K562 (cell line): ENCODE data around the gene LPIN1. TPM values are rescaled to one million over a fixed set of nuclear protein-coding genes. Genes with fewer than 3 reads are reported as not detected.

Experiments
- BRD4 ChIP-seq: fragments of 200-600 bp; sonication (generic); IDR thresholded peaks from 2 replicates; pipeline ENCODE4 v1.6.1; 2017; ENCODE audit warnings: inconsistent platforms
- CHD1 ChIP-seq: fragments of 200-600 bp; sonication (generic); IDR thresholded peaks from one replicate; pipeline ENCODE4 v1.6.1; 2012; ENCODE audit warnings: mild to moderate bottlenecking, moderate library complexity, low read length, inconsistent platforms
- CREM ChIP-seq: IDR thresholded peaks from 2 replicates; pipeline ENCODE4 v1.6.1; 2014; ENCODE audit warnings: antibody characterized with exemption, low read depth
- DNMT1 ChIP-seq: fragments of 450-650 bp; IDR thresholded peaks from 2 replicates; pipeline ENCODE4 v1.6.1; 2016; ENCODE audit warnings: antibody characterized with exemption, mild to moderate bottlenecking
- ERF ChIP-seq: fragments of 450-650 bp; formaldehyde crosslinking; IDR thresholded peaks from 2 replicates; pipeline ENCODE4 v1.4.0; 2020; ENCODE audit warnings: mild to moderate bottlenecking, mixed read lengths
- FOXM1 ChIP-seq, 2 experiments: fragments of 450-650 bp in 1 of 2; sonication (generic) in 1 of 2; formaldehyde crosslinking in 1 of 2; IDR thresholded peaks; 2 replicates each; pipeline versions ENCODE4 v1.6.1 to v1.9.0; 2017 to 2022; ENCODE audit warnings: low read depth in 2 of 2, mild to moderate bottlenecking in 2 of 2, missing genetic modification reagents in 1 of 2, moderate library complexity in 1 of 2
- JUN ChIP-seq, 2 experiments: sonication (generic) in 1 of 2; formaldehyde crosslinking in 1 of 2; IDR thresholded peaks; 2 replicates each; pipeline versions ENCODE4 v1.6.1 to v1.8.0; 2012 to 2022; ENCODE audit warnings: borderline replicate concordance in 2 of 2, mild to moderate bottlenecking in 2 of 2, improper control_type of control experiment in 1 of 2, low read depth in 1 of 2, low read length in 1 of 2, missing genetic modification reagents in 1 of 2
- MXI1 ChIP-seq: IDR thresholded peaks from 2 replicates; pipeline ENCODE4 v1.6.1; 2011; ENCODE audit warnings: low read depth, mild to moderate bottlenecking, improper control_type of control experiment, low read length
- NFE2 ChIP-seq: IDR thresholded peaks from 2 replicates; pipeline ENCODE4 v1.6.1; 2014; ENCODE audit warnings: antibody characterized with exemption, low read depth
- NR2C1 ChIP-seq, 2 experiments: fragments of 450-650 bp; IDR thresholded peaks; 2 replicates each; pipeline ENCODE4 v1.6.1; 2017; ENCODE audit warnings: mild to moderate bottlenecking in 2 of 2, antibody characterized with exemption in 1 of 2, inconsistent platforms in 1 of 2, missing compliant biosample characterization in 1 of 2, missing genetic modification characterization in 1 of 2
- PHF21A ChIP-seq: fragments of 450-650 bp; IDR thresholded peaks from 2 replicates; pipeline ENCODE4 v1.6.1; 2017; ENCODE audit warnings: low read depth, borderline replicate concordance
- SLC30A9 ChIP-seq: fragments of 250-450 bp; sonication (Bioruptor Pico); IDR thresholded peaks from 2 replicates; pipeline ENCODE4 v1.8.0; 2022; ENCODE audit warnings: mild to moderate bottlenecking, moderate library complexity
- TEAD1 ChIP-seq, 2 experiments: fragments of 450-650 bp in 1 of 2; sonication (generic) in 1 of 2; formaldehyde crosslinking; IDR thresholded peaks; 2 replicates each; pipeline versions ENCODE4 v1.4.0 to v1.8.0; 2020 to 2022; ENCODE audit warnings: mild to moderate bottlenecking in 2 of 2, missing genetic modification reagents in 1 of 2
- XRCC3 ChIP-seq: fragments of 450-650 bp; IDR thresholded peaks from 2 replicates; pipeline ENCODE4 v1.6.1; 2017; ENCODE audit warnings: mild to moderate bottlenecking, moderate library complexity
- ZNF431 ChIP-seq: sonication (generic); formaldehyde crosslinking; IDR thresholded peaks from 2 replicates; pipeline ENCODE4 v1.8.0; 2022; ENCODE audit warnings: mild to moderate bottlenecking, missing genetic modification reagents
- polyA plus RNA-seq, 8 experiments: library from polyadenylated mRNA; depleted of rRNA in 4 of 8; stranded (reverse) in 5 of 8; unstranded in 3 of 8; fragments of >200 nt; fragmentation: Nextera tagmentation in 2 of 8; fragmentation: Illumina TruSeq in 1 of 8; extraction: Ambion mirVana in 2 of 8; extraction: Trizol in 1 of 8; gene quantifications; 2 replicates each; pipeline versions ENCODE4 v1.2.1 to v1.2.3, GENCODE V29; 2011 to 2014; ENCODE audit warnings: inconsistent platforms in 1 of 8, missing spikeins in 1 of 8
- total RNA-seq, 7 experiments: library from RNA; depleted of rRNA in 6 of 7; stranded (reverse); fragments of >200 nt in 6 of 7; fragmentation: Illumina TruSeq in 2 of 7; extraction: Trizol in 2 of 7; gene quantifications; 2 replicates each; pipeline versions ENCODE4 v1.2.1 to v1.2.3, GENCODE V29; 2011 to 2021; ENCODE audit warnings: low replicate concordance in 1 of 7
- TF ChIP-seq, protein P1 (sequence below), 2 experiments: fragments of 450-650 bp in 1 of 2; sonication (generic) in 1 of 2; formaldehyde crosslinking in 1 of 2; IDR thresholded peaks; 2 replicates each; pipeline versions ENCODE4 v1.7.1 to v1.9.0; 2016 to 2022; ENCODE audit warnings: inconsistent platforms in 1 of 2, mild to moderate bottlenecking in 1 of 2, missing genetic modification reagents in 1 of 2

Gene LPIN1
- total and polyA plus RNA-seq, 9 of the 15 experiments (the other 6 are each of a cell fraction or from before 2014, with no cell fraction given) = 9.2 to 84.0 (median 27.8) TPM

DNA sequence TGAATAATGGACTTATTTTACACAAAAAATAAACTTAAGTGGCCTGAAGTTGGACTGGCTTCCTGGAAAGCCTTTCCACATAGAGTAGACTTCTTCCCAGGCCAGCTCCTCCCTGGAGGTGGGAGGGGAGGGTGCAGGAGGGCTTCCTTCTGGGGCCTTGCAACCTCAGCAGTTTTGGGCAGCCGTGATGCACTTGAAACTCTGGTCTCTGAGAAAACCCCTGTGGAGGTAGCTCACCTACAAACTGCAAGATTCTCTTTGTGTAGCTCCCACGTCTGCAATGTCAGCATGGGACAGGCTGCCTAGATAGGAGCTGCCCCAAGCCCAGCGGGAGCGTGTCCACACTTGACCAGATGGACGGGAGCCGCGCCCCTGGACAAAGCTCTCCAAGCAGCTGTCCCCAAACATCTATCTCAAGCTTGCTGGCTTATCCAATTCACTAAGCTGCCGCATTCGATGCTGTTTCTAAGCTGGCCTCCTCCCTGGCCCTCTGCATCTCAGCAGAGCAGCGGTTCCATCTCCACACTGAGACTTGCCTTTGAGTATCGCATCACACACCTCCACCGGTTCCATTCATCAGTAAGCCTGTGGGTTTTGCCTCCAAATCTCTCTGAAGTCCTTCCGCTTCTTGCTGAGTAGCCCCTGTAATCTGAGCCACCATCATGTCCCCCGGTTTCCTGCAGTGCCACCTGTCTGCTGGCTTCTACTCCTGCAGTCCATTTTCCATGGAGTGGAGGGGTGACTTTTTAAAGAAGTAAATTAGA, 1.6 kb upstream of the LPIN1 start (continued):
- TF ChIP-seq, protein P1, sequence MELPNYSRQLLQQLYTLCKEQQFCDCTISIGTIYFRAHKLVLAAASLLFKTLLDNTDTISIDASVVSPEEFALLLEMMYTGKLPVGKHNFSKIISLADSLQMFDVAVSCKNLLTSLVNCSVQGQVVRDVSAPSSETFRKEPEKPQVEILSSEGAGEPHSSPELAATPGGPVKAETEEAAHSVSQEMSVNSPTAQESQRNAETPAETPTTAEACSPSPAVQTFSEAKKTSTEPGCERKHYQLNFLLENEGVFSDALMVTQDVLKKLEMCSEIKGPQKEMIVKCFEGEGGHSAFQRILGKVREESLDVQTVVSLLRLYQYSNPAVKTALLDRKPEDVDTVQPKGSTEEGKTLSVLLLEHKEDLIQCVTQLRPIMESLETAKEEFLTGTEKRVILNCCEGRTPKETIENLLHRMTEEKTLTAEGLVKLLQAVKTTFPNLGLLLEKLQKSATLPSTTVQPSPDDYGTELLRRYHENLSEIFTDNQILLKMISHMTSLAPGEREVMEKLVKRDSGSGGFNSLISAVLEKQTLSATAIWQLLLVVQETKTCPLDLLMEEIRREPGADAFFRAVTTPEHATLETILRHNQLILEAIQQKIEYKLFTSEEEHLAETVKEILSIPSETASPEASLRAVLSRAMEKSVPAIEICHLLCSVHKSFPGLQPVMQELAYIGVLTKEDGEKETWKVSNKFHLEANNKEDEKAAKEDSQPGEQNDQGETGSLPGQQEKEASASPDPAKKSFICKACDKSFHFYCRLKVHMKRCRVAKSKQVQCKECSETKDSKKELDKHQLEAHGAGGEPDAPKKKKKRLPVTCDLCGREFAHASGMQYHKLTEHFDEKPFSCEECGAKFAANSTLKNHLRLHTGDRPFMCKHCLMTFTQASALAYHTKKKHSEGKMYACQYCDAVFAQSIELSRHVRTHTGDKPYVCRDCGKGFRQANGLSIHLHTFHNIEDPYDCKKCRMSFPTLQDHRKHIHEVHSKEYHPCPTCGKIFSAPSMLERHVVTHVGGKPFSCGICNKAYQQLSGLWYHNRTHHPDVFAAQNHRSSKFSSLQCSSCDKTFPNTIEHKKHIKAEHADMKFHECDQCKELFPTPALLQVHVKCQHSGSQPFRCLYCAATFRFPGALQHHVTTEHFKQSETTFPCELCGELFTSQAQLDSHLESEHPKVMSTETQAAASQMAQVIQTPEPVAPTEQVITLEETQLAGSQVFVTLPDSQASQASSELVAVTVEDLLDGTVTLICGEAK (IDR thresholded peaks at IDR 0.05) = peak; percentile 43
- TF ChIP-seq, protein P1 (CRISPR knock-in tag; IDR thresholded peaks at IDR 0.05) = no peak
- TF ChIP-seq TEAD1 (CRISPR knock-in tag; IDR thresholded peaks at IDR 0.05) (no peak), XRCC3 (no peak), MXI1 (no peak), DNMT1 (no peak), FOXM1 (IDR thresholded peaks at IDR 0.05; ENCODE audit: low read depth) (no peak), FOXM1 (CRISPR knock-in tag; IDR thresholded peaks at IDR 0.05; ENCODE audit: low read depth) (no peak), PHF21A (0 out of 2 replicates have a peak, but pooled peaks have one; percentile 29), BRD4 (0 out of 2 replicates have a peak, but pooled peaks have one; percentile 3), JUN (IDR thresholded peaks at IDR 0.05; ENCODE audit: borderline replicate concordance, low read depth, low read length) (no peak), JUN (CRISPR knock-in tag; IDR thresholded peaks at IDR 0.05; ENCODE audit: borderline replicate concordance) (no peak), NFE2 (peak; percentile 53; the same call in 1 of the 2 replicates), NR2C1 (IDR thresholded peaks at IDR 0.05) (peak; percentile 56), NR2C1 (tag; IDR thresholded peaks at IDR 0.05) (no peak), SLC30A9 (CRISPR knock-in tag) (no peak), CREM (peak; percentile 57; the same call in 1 of the 2 replicates), CHD1 (peak; percentile 54), ZNF431 (CRISPR knock-in tag) (no peak; the same call in 1 of the 2 replicates), ERF (CRISPR knock-in tag) (0 out of 2 replicates have a peak, but pooled peaks have one; percentile 29)
